HG03575 (cell line): ENCODE data around the gene MUCL3.
"Not testable (repeated sequence)": the region's sequence is repeated elsewhere in the genome, so short reads cannot be mapped to it uniquely, and the experiment has no call there.

Experiments
- ATAC-seq: cut with Tn5 transposase; IDR thresholded peaks from one replicate; pipeline ENCODE4 v1.9.1; 2021; ENCODE audit not compliant: unreplicated experiment, insufficient number of reproducible peaks, low FRiP score; ENCODE audit errors: extremely low read depth

Gene MUCL3, protein sequence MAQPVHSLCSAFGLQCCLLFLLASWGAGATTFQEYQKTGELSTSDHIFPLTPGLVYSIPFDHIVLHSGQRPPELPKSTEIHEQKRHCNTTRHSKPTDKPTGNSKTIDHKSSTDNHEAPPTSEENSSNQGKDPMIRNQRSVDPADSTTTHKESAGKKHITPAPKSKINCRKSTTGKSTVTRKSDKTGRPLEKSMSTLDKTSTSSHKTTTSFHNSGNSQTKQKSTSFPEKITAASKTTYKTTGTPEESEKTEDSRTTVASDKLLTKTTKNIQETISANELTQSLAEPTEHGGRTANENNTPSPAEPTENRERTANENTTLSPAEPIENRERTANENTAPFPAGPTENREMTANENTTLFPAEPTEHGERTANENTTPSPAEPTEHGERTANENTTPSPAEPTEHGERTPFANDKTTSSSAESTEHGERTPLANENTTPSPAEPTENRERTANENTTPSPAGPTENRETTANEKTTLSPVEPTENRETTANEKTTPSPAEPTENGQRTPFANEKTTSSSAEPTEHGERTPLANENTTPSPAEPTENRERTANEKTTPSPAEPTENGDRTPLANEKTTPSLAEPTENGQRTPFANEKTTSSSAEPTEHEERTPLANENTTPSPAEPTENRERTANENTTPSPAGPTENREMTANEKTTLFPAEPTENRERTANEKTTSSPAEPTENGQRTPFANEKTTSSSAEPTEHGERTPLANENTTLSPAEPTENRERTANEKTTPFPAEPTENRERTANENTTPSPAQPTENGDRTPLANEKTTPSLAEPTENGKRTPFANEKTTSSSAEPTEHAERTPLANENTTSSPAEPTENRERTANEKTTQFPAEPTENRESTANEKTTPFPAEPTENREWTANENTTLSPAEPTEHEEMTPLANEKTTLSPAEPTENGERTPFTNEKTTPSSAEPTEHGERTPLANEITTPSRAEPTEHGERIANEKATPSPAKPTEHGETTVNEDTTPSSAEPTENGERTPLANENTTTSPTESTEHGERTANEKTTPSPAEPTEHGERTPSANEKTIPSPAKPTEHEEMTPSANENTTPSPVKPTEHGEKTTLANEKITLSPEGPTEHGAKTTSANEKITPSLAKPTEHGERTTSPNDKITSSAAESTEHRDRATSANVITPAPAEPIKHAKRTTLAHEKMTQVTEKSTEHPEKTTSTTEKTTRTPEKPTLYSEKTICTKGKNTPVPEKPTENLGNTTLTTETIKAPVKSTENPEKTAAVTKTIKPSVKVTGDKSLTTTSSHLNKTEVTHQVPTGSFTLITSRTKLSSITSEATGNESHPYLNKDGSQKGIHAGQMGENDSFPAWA (N-terminal part only)

DNA sequence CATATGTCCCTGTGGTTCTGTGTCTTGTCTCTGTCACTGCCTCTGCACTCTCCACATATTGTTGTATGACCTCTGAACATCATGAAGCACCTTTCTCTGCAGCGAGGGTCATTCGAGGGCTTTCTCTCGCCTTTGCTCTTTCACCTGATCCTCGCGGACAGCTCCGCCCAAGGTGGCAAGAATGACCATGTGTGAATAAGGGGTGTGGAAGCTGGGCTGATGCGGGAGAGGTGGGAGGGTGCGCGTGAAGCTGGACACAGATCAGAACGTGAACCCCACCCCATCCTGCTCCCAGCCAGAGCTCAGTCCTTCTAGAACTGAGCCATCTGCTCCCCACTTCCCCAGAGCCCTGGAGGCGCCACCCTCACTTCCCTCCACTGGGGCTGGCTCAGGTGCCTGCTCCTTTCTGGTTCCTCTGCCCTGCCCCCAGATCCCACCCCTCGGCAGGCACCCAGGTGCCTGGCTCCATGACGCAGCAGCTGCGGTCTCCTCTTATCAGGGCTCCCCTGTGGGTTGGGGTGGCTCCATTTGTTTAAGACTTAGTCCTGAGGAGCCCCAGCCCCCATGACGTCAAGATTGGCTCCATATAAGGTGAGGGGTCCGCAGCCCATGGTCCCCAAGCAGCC is at the start of gene MUCL3:
MUCL3 (plus strand) TSS at position 613 of the 626 bp plus-strand sequence. CDS start 27 bp downstream, outside the sequence.
- no peak for ATAC-seq

DNA sequence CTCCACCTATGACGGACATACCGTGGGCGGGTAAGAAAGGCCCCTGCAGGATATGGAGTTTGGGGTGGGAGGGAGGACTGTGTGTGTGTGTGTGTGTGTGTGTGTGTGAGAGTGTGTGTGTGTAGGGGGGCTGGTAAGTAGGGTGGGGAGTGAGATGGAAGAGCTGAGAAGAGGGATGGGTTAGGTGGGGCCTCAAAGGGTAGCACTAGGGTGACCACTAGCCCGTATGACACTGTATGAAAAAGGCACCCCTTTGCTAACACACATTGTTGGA is 49.4 kb upstream of the MUCL3 start:
- no peak for ATAC-seq

DNA sequence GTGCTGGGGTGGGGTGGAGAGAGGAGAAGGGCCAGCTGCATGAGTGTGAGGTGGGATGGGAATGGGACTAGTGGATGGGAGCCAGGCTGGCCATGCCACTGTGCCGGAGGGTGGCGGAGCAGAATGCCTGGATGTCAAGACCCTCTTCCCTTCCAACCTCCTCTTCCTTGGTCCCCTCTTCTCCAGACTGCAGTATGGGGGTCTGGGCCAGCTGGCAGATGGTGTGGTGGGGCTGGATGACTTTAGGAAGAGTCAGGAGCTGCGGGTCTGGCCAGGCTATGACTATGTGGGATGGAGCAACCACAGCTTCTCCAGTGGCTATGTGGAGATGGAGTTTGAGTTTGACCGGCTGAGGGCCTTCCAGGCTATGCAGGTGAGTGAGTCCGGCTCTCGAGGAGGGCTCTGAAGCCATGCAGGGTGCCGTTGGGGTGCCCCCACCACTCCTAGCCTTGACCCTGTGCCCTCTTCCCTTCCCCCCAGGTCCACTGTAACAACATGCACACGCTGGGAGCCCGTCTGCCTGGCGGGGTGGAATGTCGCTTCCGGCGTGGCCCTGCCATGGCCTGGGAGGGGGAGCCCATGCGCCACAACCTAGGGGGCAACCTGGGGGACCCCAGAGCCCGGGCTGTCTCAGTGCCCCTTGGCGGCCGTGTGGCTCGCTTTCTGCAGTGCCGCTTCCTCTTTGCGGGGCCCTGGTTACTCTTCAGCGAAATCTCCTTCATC is 48.8 kb upstream of the MUCL3 start:
- no peak for ATAC-seq

DNA sequence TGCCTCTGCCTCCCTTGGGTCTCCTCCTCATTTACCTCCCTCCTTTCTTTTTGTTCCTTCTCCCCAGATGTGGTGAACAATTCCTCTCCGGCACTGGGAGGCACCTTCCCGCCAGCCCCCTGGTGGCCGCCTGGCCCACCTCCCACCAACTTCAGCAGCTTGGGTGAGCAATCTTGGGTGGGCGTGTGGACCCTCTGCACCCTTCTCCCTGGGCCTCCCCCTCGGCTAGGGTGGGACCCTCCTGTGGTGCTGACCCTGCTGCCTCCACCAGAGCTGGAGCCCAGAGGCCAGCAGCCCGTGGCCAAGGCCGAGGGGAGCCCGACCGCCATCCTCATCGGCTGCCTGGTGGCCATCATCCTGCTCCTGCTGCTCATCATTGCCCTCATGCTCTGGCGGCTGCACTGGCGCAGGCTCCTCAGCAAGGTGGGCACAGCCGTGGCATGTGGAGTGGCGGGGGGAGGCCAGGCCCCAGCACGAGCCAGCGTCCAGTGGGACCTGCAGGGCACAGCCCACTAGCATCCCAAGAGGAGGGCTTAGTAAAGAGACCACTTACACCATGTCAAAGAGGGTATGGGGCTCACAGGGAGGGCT is 47.7 kb upstream of the MUCL3 start:
- ATAC-seq = no peak

DNA sequence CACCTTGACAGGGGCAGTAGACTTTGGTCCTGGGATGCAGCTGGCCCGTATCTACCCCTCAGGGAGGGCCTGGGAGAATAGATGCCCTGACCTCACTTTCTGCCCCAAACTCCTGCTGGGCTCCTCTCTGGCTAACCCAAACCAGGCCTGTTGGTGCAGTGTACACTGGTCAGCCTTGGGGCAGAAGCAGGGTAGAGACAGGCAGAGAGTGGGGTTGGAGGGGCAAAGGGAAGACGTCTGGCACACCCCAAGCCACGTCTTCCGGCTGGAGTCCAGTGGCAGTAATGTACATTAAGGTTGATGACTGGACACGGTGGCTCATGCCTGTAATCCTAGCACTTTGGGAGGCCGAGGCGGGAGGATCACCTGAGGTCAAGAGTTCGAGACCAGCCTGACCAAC is 47.1 kb upstream of the MUCL3 start:
- no peak for ATAC-seq

DNA sequence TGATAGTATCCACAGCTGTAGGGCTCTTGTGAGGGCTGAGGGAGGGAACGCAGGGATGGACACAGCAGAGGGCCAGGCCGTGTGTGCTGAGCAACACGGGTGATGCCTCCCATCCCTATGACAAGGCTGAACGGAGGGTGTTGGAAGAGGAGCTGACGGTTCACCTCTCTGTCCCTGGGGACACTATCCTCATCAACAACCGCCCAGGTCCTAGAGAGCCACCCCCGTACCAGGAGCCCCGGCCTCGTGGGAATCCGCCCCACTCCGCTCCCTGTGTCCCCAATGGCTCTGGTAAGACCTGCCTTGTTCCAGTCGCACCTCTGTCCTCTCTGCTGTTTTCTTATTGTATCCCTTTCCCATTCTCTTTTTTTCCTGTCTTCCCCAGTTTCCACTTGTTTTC is 46.4 kb upstream of the MUCL3 start:
- ATAC-seq = no peak

DNA sequence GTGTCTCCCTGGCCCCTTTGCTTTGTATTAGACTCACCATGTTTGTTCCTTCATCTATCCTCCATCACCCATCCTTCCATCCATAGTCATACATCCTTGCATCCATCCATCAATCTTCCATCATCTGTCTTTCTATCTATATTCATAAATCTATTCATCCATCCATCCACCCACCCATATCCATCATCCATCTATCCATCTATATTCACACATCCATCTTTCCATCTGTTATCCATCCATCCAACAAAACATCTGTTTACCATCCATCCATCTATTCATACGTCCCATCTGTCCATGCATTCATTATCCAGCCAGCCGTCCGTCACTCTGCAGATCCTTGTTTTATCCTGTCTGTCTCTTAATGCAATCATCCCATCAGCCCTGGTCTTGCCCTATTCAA is 45.8 kb upstream of the MUCL3 start:
- ATAC-seq = no peak

DNA sequence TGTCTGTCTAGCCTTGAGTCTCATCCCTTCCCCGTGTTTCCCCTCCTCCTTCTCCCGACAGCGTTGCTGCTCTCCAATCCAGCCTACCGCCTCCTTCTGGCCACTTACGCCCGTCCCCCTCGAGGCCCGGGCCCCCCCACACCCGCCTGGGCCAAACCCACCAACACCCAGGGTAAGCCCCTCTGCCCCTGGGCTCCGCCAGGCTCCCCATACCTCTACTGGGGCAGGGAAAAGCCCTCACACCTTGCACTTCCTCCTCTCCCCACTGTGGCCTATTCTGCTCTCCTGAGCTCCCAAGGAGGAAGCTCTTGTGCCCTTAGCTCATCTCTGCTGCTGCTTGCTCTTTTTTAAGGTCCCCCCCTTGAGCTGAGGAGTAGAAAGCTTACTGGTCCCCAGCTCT is 45.4 kb upstream of the MUCL3 start:
- no peak for ATAC-seq

DNA sequence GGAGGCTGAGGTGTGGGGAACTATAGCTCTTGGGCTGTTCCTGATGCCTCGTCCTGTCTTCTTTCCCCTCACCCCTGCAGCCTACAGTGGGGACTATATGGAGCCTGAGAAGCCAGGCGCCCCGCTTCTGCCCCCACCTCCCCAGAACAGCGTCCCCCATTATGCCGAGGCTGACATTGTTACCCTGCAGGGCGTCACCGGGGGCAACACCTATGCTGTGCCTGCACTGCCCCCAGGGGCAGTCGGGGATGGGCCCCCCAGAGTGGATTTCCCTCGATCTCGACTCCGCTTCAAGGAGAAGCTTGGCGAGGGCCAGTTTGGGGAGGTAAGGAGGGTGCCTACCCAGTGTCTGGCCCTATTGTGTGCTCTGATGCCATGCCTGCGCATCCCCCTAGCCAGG is 44.2 kb upstream of the MUCL3 start:
- no peak for ATAC-seq

DNA sequence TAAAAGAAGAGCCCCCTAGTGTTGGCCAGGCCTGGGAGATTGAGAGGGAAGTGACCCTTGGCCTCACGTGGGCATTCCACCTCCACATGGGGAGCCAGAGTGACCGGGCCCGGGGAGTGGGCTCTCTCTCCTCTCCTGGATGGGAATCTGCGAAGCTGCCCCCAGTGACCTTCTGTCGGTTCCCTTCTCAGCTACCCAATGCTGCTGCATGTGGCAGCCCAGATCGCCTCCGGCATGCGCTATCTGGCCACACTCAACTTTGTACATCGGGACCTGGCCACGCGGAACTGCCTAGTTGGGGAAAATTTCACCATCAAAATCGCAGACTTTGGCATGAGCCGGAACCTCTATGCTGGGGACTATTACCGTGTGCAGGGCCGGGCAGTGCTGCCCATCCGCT is 42.9 kb upstream of the MUCL3 start:
- ATAC-seq = no peak

DNA sequence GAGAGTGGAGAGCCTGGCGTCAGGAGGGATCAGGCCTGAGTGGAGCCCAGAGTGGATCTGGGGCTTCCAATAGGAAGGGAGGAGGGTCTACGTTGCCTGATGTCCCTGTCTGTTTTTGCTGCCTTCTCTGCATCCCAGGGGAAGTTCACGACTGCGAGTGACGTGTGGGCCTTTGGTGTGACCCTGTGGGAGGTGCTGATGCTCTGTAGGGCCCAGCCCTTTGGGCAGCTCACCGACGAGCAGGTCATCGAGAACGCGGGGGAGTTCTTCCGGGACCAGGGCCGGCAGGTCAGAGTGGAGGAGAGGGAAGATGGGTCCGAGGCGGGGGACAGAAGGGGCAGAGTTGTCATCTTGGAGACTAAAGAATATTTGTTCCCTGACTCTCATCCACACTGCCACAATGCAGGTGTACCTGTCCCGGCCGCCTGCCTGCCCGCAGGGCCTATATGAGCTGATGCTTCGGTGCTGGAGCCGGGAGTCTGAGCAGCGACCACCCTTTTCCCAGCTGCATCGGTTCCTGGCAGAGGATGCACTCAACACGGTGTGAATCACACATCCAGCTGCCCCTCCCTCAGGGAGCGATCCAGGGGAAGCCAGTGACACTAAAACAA is 41.9 kb upstream of the MUCL3 start:
- no peak for ATAC-seq

DNA sequence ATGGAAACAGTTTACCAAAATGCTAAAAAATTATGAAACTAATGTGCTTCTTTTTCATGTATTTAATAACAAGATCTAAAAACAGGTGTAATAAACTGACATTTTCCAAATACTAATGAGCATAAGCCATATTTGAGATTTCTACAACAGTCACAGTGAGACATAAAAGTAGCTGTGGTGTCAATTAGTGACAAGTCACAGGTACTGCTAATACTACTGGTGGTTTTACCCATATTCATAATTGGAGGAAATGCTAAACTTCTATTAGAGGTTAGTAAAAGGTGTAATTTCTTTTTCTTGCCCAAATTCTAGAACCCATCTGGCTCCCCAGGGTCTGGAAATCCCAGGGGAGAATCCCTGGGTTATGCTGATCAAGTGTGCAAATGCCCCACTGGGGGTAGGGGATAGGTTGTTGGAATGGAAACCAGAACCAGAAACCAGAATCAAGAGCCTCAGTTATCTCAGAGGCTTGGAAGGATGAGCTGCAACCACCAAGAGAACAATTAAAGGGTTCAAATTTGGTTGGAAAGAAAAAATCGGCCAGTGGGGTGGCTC is 39.8 kb upstream of the MUCL3 start:
- ATAC-seq = no peak

DNA sequence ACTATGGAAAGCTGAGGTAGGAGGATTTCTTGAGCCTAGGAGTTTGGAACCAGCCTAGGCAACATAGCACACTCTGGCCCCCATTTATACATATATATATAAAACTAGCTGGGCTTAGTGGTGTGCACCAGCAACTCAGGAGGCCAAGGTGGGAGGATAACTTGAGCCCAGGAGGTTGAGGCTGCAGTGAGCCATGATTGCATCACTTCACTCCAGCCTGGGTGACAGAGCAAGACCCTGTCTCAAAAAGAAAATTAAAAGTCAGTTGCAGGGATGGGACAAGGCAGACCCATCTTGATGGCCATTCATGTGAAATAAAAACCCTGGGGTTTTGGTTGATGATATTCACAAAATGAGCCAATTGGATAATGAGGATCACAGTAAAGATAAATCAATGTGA is 39.3 kb upstream of the MUCL3 start:
- ATAC-seq = no peak

DNA sequence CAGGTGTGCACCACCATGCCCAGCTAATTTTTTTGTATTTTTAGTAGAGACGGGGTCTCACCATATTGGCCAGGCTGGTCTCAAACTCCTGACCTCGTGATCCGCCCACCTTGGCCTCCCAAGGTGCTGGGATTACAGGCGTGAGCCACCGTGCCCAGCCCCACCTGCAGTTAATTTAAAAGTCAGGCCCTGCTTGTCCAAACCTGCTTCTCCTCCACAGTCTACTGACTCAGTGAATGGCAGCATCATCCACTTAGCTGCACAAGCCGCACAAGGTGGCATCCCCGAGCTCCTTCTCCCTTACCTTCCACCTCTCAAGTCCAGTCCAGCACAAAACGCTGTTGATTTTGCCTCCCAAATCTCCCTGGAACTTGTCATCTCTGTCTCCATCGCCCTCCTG is 38.6 kb upstream of the MUCL3 start:
- not testable (repeated sequence) for ATAC-seq

DNA sequence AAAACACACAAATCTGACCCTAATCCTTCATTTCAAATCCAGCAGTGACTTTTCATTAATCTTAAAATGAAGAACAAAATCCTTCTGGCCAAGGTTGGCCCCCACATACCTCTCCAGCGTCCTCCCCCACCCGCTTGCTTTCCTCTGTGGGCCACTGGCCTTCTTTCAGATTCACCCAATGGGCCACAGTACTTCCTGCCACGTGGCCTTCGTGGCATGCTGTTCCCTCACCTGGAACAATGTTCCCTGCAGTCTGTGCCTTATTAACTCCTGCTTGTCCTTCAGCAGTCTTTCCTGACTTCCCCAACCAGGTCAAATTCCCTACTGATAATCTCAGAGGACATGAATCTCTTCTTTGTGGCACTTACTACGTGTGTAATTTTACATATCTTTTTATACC is 38.1 kb upstream of the MUCL3 start:
- ATAC-seq = no peak

DNA sequence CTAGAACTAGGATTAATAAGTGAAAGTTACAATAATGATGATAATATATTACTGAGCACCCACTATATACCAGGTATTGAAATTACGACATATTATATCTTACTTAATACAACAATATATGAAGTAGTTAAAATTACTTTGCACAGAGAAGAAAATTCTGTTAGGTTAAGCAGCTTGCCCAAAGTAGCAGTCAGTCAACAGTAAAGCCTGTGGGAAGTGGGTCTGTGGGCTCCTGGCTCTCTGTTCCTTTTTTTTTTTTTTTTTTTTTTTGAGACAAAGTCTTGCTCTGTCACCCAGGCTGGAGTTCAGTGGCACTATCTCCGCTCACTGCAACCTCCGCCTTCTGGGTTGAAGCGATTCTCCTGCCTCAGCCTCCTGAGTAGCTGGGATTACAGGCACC is 37.5 kb upstream of the MUCL3 start:
- ATAC-seq = no peak

DNA sequence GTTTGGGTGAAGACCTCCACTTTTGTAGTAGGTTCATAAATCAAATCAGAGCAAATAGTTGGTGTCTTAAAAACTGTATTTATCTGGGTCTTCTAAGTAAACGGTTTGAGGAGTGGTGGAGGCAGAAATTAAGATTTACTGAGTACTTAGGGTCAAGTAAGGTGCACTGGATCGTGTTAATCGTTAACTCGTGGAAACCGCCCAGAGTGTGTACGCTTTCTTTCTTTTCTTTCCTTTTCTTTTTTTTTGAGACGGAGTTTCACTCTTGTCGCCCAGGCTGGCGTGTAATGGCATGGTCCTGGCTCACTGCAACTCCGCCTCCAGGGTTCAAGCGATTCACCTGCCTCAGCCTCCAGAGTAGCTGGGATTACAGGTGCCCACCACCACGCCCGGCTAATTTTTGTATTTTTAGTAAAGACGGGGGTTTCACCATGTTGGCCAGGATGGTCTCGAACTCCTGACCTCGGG is 33.4 kb upstream of the MUCL3 start:
- not testable (repeated sequence) for ATAC-seq
